ENCODE measurements around the gene ARSD. TPM values are rescaled to one million over a fixed set of nuclear protein-coding genes. Genes with fewer than 3 reads are reported as not detected.

ARSD gene
- total and polyA plus RNA-seq, 2 of the 8 experiments (the other 6 are each of a cell fraction or from before 2014, with no cell fraction given) = 1.8 to 3.2 TPM

GRCh38 chrX:2878563-2878962 lies 50.6 kb downstream of the ARSD start:
- Histone ChIP-seq H3K27me3 (replicated peaks in 1 of 4; ENCODE audit: control insufficient read depth in 3 of 4, extremely low read depth in 1 of 4, insufficient read depth in 3 of 4, low read length in 3 of 4) (no peaks in the 10 kb centered on the region), H3K9me3 (ENCODE audit: insufficient read depth in 2 of 2, low read depth in 1 of 2, low read length in 1 of 2) (no peaks in the 10 kb centered on the region), H3K4me1 (replicated peaks in 1 of 4; ENCODE audit: control insufficient read depth in 3 of 4, insufficient read depth in 4 of 4, low read length in 3 of 4) (no peaks in the 10 kb centered on the region), H2AFZ (ENCODE audit: low read length) (no peak overlapping the region), H3K4ac (replicated peaks; ENCODE audit: insufficient read length, low read depth, low read length) (no peak overlapping the region), H3K4me3 (ENCODE audit: extremely low read depth in 1 of 4, insufficient read depth in 2 of 4, low read depth in 3 of 4, low read length in 4 of 4) (no peak overlapping the region), H2BK12ac (ENCODE audit: low read depth, low read length) (no peak overlapping the region), H4K20me1 (replicated peaks in 1 of 2; ENCODE audit: control insufficient read depth in 1 of 2, insufficient read depth in 2 of 2, low read length in 2 of 2) (no peaks in the 10 kb centered on the region), H2BK5ac (ENCODE audit: low read depth, low read length) (no peak overlapping the region), H3K23ac (ENCODE audit: insufficient read length) (no peak overlapping the region), H3K56ac (replicated peaks; ENCODE audit: insufficient read length, low read depth, low read length) (no peak overlapping the region), H3K36me3 (ENCODE audit: control insufficient read depth in 2 of 4, insufficient read depth in 4 of 4, low read length in 3 of 4) (peaks cover 0 to 11% (median 2%) of the 10 kb centered on the region in 4 experiments; a peak in 3 of 8 replicates), H3K14ac (ENCODE audit: insufficient read length) (no peak overlapping the region), H3K23me2 (ENCODE audit: low read depth, low read length) (no peaks in the 10 kb centered on the region), H3K27ac (ENCODE audit: low read depth, low read length) (no peak overlapping the region), H3K18ac (ENCODE audit: extremely low read depth, low read length) (no peak overlapping the region), H3K4me2 (ENCODE audit: insufficient read depth in 1 of 2, low read depth in 2 of 2, low read length in 2 of 2) (no peak overlapping the region), H4K5ac (ENCODE audit: insufficient read length, low read depth, low read length) (no peak overlapping the region), H3K79me2 (ENCODE audit: control insufficient read depth in 1 of 2, insufficient read depth in 2 of 2, low read length in 2 of 2) (no peaks in the 10 kb centered on the region), H3K79me1 (ENCODE audit: low read depth, low read length) (no peaks in the 10 kb centered on the region), H2BK20ac (ENCODE audit: low read length) (no peak overlapping the region), H2BK15ac (ENCODE audit: low read length) (no peak overlapping the region), H4K91ac (replicated peaks; ENCODE audit: insufficient read length, low read length) (no peak overlapping the region), H4K8ac (ENCODE audit: extremely low read depth, insufficient read depth, low read length) (no peak overlapping the region), H2BK120ac (replicated peaks; ENCODE audit: low read depth, low read length) (no peak overlapping the region), H2AK5ac (ENCODE audit: low read depth, low read length) (no peak overlapping the region), H3K9ac (replicated peaks in 1 of 4; ENCODE audit: extremely low read depth in 1 of 4, low read depth in 3 of 4, low read length in 3 of 4) (no peak overlapping the region)
- ChIA-PET CTCF (ENCODE audit: partially characterized antibody) (no interaction called here), POLR2A (ENCODE audit: partially characterized antibody) (interaction anchor here (1.2 kb wide), 1 partner anchor 10 kb away, joined by 4 read pairs; no protein-coding TSS in a partner anchor)
- no peak for DNase-seq (ENCODE audit: low read depth in 1 of 2, low spot score in 2 of 2)
- TF ChIP-seq NANOG (IDR thresholded peaks at IDR 0.05; ENCODE audit: insufficient read depth, low read depth, low read length, poor library complexity, severe bottlenecking) (no peak), USF2 (IDR thresholded peaks at IDR 0.05; ENCODE audit: low read length) (no peak), BCL11A (IDR thresholded peaks at IDR 0.05; ENCODE audit: low read depth in 2 of 2, low read length in 2 of 2) (no peak), EGR1 (IDR thresholded peaks at IDR 0.05; ENCODE audit: borderline replicate concordance, low read depth, low read length) (no peak), ZNF274 (IDR thresholded peaks at IDR 0.05; ENCODE audit: borderline replicate concordance, extremely low read depth, low read length) (no peak)
- no peak for FAIRE-seq
- WGBS, 2 experiments (ENCODE audit: extremely low coverage in 1 of 2, insufficient coverage in 1 of 2, insufficient read length in 1 of 2, insufficient replicate concordance in 2 of 2, low coverage in 1 of 2, low lambda C conversion rate in 2 of 2, missing lambda C conversion rate in 1 of 2) = 85% methylated on average over 2 of the region's 2 CpGs; no CpG with 5 or more reads in 1 of the 2 experiments
